HG03558 (cell line): ENCODE data around the gene NCF2.

ENCODE experiments used
- ATAC-seq: cut with Tn5 transposase; IDR thresholded peaks from one replicate; pipeline ENCODE4 v1.9.1; 2021; ENCODE audit warnings: moderate number of reproducible peaks; ENCODE audit not compliant: unreplicated experiment; ENCODE audit errors: extremely low read depth

Gene NCF2

GRCh38 chr1:183512450-183512849 lies 77.8 kb downstream of the NCF2 start:
- ATAC-seq = no peak

DNA sequence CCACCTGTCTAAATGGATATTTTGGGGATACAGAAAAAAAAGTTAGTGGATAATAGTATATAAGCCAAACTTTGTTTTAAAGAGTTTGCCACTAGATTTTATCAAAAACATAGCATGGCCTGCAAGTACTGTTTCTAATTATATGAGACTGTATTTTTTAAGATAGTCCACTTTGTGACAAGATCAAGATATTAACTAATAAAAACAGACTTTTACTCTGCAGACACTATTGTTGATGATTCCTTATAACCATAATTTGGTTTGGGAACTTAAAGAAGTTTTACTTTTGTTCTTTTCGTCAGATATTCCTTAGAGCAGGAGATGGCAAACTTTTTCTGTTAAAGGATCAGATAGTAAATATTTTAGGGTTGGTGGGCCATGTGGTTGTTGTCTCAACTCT lies 81.6 kb downstream of the NCF2 start:
- ATAC-seq = no peak

DNA sequence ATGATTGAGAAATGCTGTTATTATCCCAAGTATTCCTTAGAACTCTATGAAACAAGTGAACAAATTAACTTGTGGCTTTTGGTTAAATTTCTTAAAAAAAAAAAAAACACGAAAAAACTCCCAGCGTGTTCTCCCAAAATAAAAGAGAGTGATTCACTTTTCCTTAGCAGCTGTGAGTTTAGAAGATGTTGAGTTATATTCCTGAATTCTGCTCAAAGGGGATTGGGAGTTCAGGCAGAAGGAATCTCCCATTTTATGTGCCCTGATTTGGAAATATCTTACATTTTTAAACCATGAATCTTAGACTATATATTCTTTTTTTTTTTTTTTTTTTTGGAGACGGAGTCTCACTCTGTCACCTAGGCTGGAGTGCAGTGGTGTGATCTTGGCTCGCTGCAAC lies 83.7 kb downstream of the NCF2 start:
- no peak for ATAC-seq
